Measurements from ENCODE around the gene TRIM41.
"Not testable (repeated sequence)": the region's sequence is repeated elsewhere in the genome, so short reads cannot be mapped to it uniquely, and the experiment has no call there.

TRIM41 gene

GRCh38 chr5:181281077-181281983, 58.2 kb downstream of the TRIM41 start:
- H3K4ac ChIP-seq (ENCODE audit: low read depth in 1 of 2, low read length in 2 of 2) = peak overlapping the region; percentile 62 to 99
- H2AK5ac ChIP-seq (ENCODE audit: low read length, severe bottlenecking) = no peak overlapping the region
- peak overlapping the region in 1 of 2 experiments; percentile 89 for H2BK12ac ChIP-seq (ENCODE audit: low read length in 2 of 2)
- H3K27ac ChIP-seq (ENCODE audit: low read length, poor library complexity, severe bottlenecking) = peak overlapping the region; percentile 97
- no peaks in the 10 kb centered on the region for H3K27me3 ChIP-seq (ENCODE audit: control insufficient read depth in 1 of 2, insufficient read depth in 1 of 2, low read length in 2 of 2)
- H3K9ac ChIP-seq (ENCODE audit: low read length) = no peak overlapping the region
- no peak overlapping the region for H2BK120ac ChIP-seq (ENCODE audit: low read depth, low read length)
- peaks cover 0 to 26% of the 10 kb centered on the region in 2 experiments for H3K36me3 ChIP-seq (ENCODE audit: control insufficient read depth in 1 of 2, insufficient read depth in 2 of 2, low read depth in 1 of 2, low read length in 2 of 2)
- peak overlapping the region in 1 of 2 experiments; percentile 71 for H3K4me3 ChIP-seq (ENCODE audit: insufficient read depth in 1 of 2, low read depth in 1 of 2, low read length in 2 of 2)
- peak overlapping the region; percentile 88 for H2BK5ac ChIP-seq (ENCODE audit: low read depth, low read length, poor library complexity, severe bottlenecking)
- H4K8ac ChIP-seq (ENCODE audit: low read length) = peak overlapping the region; percentile 78
- H4K91ac ChIP-seq (ENCODE audit: low read length) = peak overlapping the region; percentile 55
- H3K4me1 ChIP-seq (ENCODE audit: control insufficient read depth, insufficient read depth, low read depth, low read length) = peaks cover 22% of the 10 kb centered on the region
- H3K18ac ChIP-seq (ENCODE audit: low read depth in 1 of 2, low read length in 2 of 2) = peak overlapping the region; percentile 88 to 100
- peak overlapping the region; percentile 98 for H3K4me2 ChIP-seq (ENCODE audit: low read length, poor library complexity, severe bottlenecking)
- H2BK15ac ChIP-seq (ENCODE audit: low read depth, poor library complexity, severe bottlenecking) = no peak overlapping the region
- H3K9me3 ChIP-seq (ENCODE audit: control insufficient read depth, low read length) = no peaks in the 10 kb centered on the region
- peak; percentile 99 for DNase-seq
- peak overlapping the region in 1 of 2 experiments; percentile 93 for H3K23ac ChIP-seq (ENCODE audit: low read length in 2 of 2)
- peak overlapping the region; percentile 99 for H2AFZ ChIP-seq (ENCODE audit: low read depth, low read length)
- no peaks in the 10 kb centered on the region for H3K79me1 ChIP-seq (replicated peaks; ENCODE audit: low read length, poor library complexity, severe bottlenecking)
- 2% methylated on average over 39 of the region's 40 CpGs for WGBS
- peak overlapping the region in 1 of 2 experiments; percentile 99 for H3K14ac ChIP-seq (ENCODE audit: low read length in 2 of 2)

- Histone ChIP-seq H2BK120ac (ENCODE audit: low read depth, low read length) (no peak overlapping the region), H3K79me1 (replicated peaks; ENCODE audit: low read length, poor library complexity, severe bottlenecking) (no peaks in the 10 kb centered on the region), H3K4ac (ENCODE audit: low read depth in 1 of 2, low read length in 2 of 2) (peak overlapping the region in 1 of 2 experiments; percentile 49), H3K27me3 (ENCODE audit: control insufficient read depth in 1 of 2, insufficient read depth in 1 of 2, low read length in 2 of 2) (no peaks in the 10 kb centered on the region), H3K27ac (ENCODE audit: low read length, poor library complexity, severe bottlenecking) (no peak overlapping the region), H3K9ac (ENCODE audit: low read length) (no peak overlapping the region), H3K4me3 (ENCODE audit: insufficient read depth in 1 of 2, low read depth in 1 of 2, low read length in 2 of 2) (peak overlapping the region in 1 of 2 experiments; percentile 71), H3K14ac (ENCODE audit: low read length in 2 of 2) (peak overlapping the region in 1 of 2 experiments; percentile 93), H3K23ac (ENCODE audit: low read length in 2 of 2) (peak overlapping the region in 1 of 2 experiments; percentile 98), H3K9me3 (ENCODE audit: control insufficient read depth, low read length) (no peaks in the 10 kb centered on the region), H3K36me3 (ENCODE audit: control insufficient read depth in 1 of 2, insufficient read depth in 2 of 2, low read depth in 1 of 2, low read length in 2 of 2) (peaks cover 0 to 32% of the 10 kb centered on the region in 2 experiments), H3K4me1 (ENCODE audit: control insufficient read depth, insufficient read depth, low read depth, low read length) (peaks cover 22% of the 10 kb centered on the region), H2BK15ac (ENCODE audit: low read depth, poor library complexity, severe bottlenecking) (no peak overlapping the region), H2BK12ac (ENCODE audit: low read length in 2 of 2) (peak overlapping the region in 1 of 2 experiments; percentile 7), H2AFZ (ENCODE audit: low read depth, low read length) (no peak overlapping the region), H3K18ac (ENCODE audit: low read depth in 1 of 2, low read length in 2 of 2) (peak overlapping the region in 1 of 2 experiments; percentile 78), H4K8ac (ENCODE audit: low read length) (no peak overlapping the region), H3K4me2 (ENCODE audit: low read length, poor library complexity, severe bottlenecking) (peak overlapping the region; percentile 98), H2BK5ac (ENCODE audit: low read depth, low read length, poor library complexity, severe bottlenecking) (no peak overlapping the region), H2AK5ac (ENCODE audit: low read length, severe bottlenecking) (no peak overlapping the region), H4K91ac (ENCODE audit: low read length) (no peak overlapping the region)
- no peak for DNase-seq
- WGBS = 2% methylated on average over 18 of the region's 18 CpGs
These were observed 58.9 kb downstream of the TRIM41 start for GRCh38 chr5:181281984-181282316.

GRCh38 chr5:181282415-181282814, 59.3 kb downstream of the TRIM41 start:
- H2BK5ac ChIP-seq (ENCODE audit: low read depth, low read length, poor library complexity, severe bottlenecking); H3K23ac ChIP-seq (ENCODE audit: low read length in 2 of 2); H4K91ac ChIP-seq (ENCODE audit: low read length); H3K9me3 ChIP-seq (ENCODE audit: control insufficient read depth, low read length); H2BK15ac ChIP-seq (ENCODE audit: low read depth, poor library complexity, severe bottlenecking); H2AFZ ChIP-seq (ENCODE audit: low read depth, low read length); DNase-seq; H3K18ac ChIP-seq (ENCODE audit: low read depth in 1 of 2, low read length in 2 of 2); H3K27me3 ChIP-seq (ENCODE audit: control insufficient read depth in 1 of 2, insufficient read depth in 1 of 2, low read length in 2 of 2); H3K79me1 ChIP-seq (replicated peaks; ENCODE audit: low read length, poor library complexity, severe bottlenecking); H3K9ac ChIP-seq (ENCODE audit: low read length); H2BK120ac ChIP-seq (ENCODE audit: low read depth, low read length); H2BK12ac ChIP-seq (ENCODE audit: low read length in 2 of 2); H2AK5ac ChIP-seq (ENCODE audit: low read length, severe bottlenecking); H3K27ac ChIP-seq (ENCODE audit: low read length, poor library complexity, severe bottlenecking); H4K8ac ChIP-seq (ENCODE audit: low read length); H3K4ac ChIP-seq (ENCODE audit: low read depth in 1 of 2, low read length in 2 of 2): not testable (repeated sequence)
- Histone ChIP-seq H3K14ac (ENCODE audit: low read length in 2 of 2) (peak overlapping the region in 1 of 2 experiments; percentile 57), H3K4me2 (ENCODE audit: low read length, poor library complexity, severe bottlenecking) (peak overlapping the region; percentile 98), H3K4me1 (ENCODE audit: control insufficient read depth, insufficient read depth, low read depth, low read length) (peaks cover 22% of the 10 kb centered on the region), H3K36me3 (ENCODE audit: control insufficient read depth in 1 of 2, insufficient read depth in 2 of 2, low read depth in 1 of 2, low read length in 2 of 2) (peaks cover 0 to 32% of the 10 kb centered on the region in 2 experiments), H3K4me3 (ENCODE audit: insufficient read depth in 1 of 2, low read depth in 1 of 2, low read length in 2 of 2) (peak overlapping the region in 1 of 2 experiments; percentile 71)
- 77% methylated on average over 14 of the region's 16 CpGs for WGBS

GRCh38 chr5:181282874-181283273, 59.8 kb downstream of the TRIM41 start:
- H3K4me3 ChIP-seq (ENCODE audit: insufficient read depth in 1 of 2, low read depth in 1 of 2, low read length in 2 of 2) = no peak overlapping the region
- no peak overlapping the region for H2BK12ac ChIP-seq (ENCODE audit: low read length in 2 of 2)
- H3K14ac ChIP-seq (ENCODE audit: low read length in 2 of 2) = no peak overlapping the region
- no peak overlapping the region for H2AK5ac ChIP-seq (ENCODE audit: low read length, severe bottlenecking)
- no peak overlapping the region for H3K27ac ChIP-seq (ENCODE audit: low read length, poor library complexity, severe bottlenecking)
- WGBS = 94% methylated on average over 7 of the region's 7 CpGs
- H4K8ac ChIP-seq (ENCODE audit: low read length) = no peak overlapping the region
- no peak overlapping the region for H4K91ac ChIP-seq (ENCODE audit: low read length)
- H3K27me3 ChIP-seq (ENCODE audit: control insufficient read depth in 1 of 2, insufficient read depth in 1 of 2, low read length in 2 of 2) = no peaks in the 10 kb centered on the region
- H3K4me1 ChIP-seq (ENCODE audit: control insufficient read depth, insufficient read depth, low read depth, low read length) = peaks cover 22% of the 10 kb centered on the region
- no peak overlapping the region for H2BK5ac ChIP-seq (ENCODE audit: low read depth, low read length, poor library complexity, severe bottlenecking)
- H3K9me3 ChIP-seq (ENCODE audit: control insufficient read depth, low read length) = no peaks in the 10 kb centered on the region
- no peak overlapping the region for H3K18ac ChIP-seq (ENCODE audit: low read depth in 1 of 2, low read length in 2 of 2)
- H3K79me1 ChIP-seq (replicated peaks; ENCODE audit: low read length, poor library complexity, severe bottlenecking) = peaks cover under 1% of the 10 kb centered on the region
- H3K4ac ChIP-seq (ENCODE audit: low read depth in 1 of 2, low read length in 2 of 2) = no peak overlapping the region
- H3K4me2 ChIP-seq (ENCODE audit: low read length, poor library complexity, severe bottlenecking) = no peak overlapping the region
- H2BK15ac ChIP-seq (ENCODE audit: low read depth, poor library complexity, severe bottlenecking) = no peak overlapping the region
- no peak for DNase-seq
- H2AFZ ChIP-seq (ENCODE audit: low read depth, low read length) = no peak overlapping the region
- peaks cover 0 to 33% of the 10 kb centered on the region in 2 experiments for H3K36me3 ChIP-seq (ENCODE audit: control insufficient read depth in 1 of 2, insufficient read depth in 2 of 2, low read depth in 1 of 2, low read length in 2 of 2)
- H3K9ac ChIP-seq (ENCODE audit: low read length) = no peak overlapping the region
- no peak overlapping the region for H2BK120ac ChIP-seq (ENCODE audit: low read depth, low read length)
- H3K23ac ChIP-seq (ENCODE audit: low read length in 2 of 2) = no peak overlapping the region
